K562 (cell line): Measurements from ENCODE around the gene PHLDB3. TPM values are rescaled to one million over a fixed set of nuclear protein-coding genes. Genes with fewer than 3 reads are reported as not detected.

Experiments
- ARID3B ChIP-seq: fragments of 250-450 bp; sonication (Bioruptor Pico); IDR thresholded peaks from 2 replicates; pipeline ENCODE4 v1.4.0; 2020; ENCODE audit warnings: borderline replicate concordance
- CBX8 ChIP-seq: fragments of 200-600 bp; sonication (generic); IDR thresholded peaks from 2 replicates; pipeline ENCODE4 v1.6.1; 2012; ENCODE audit warnings: borderline replicate concordance, mixed run types, low read depth, mild to moderate bottlenecking, moderate library complexity, mixed read lengths, low read length, control low read depth, inconsistent platforms; ENCODE audit not compliant: poor library complexity, severe bottlenecking; ENCODE audit errors: extremely low read depth
- CLOCK ChIP-seq: fragments of 250-450 bp; sonication (Bioruptor Pico); IDR thresholded peaks from 2 replicates; pipeline ENCODE4 v1.4.0; 2020; ENCODE audit warnings: mild to moderate bottlenecking, moderate library complexity, borderline replicate concordance
- HEY1 ChIP-seq: fragments of 250-450 bp; sonication (Bioruptor Pico); IDR thresholded peaks from 2 replicates; pipeline ENCODE4 v1.5.0; 2020; ENCODE audit warnings: mild to moderate bottlenecking, moderate library complexity, borderline replicate concordance
- MYNN ChIP-seq, 2 experiments: sonication (generic); formaldehyde crosslinking in 1 of 2; IDR thresholded peaks; 2 replicates each; pipeline versions ENCODE4 v1.5.0 to v1.6.1; 2016 to 2020; ENCODE audit warnings: antibody characterized with exemption in 1 of 2, missing genetic modification reagents in 1 of 2
- REST ChIP-seq, 2 experiments: fragments of 450-650 bp; formaldehyde crosslinking in 1 of 2; IDR thresholded peaks; 2 replicates each; pipeline versions ENCODE4 v1.4.0 to v1.6.1; 2014 to 2020; ENCODE audit warnings: mild to moderate bottlenecking in 2 of 2, borderline replicate concordance in 1 of 2, low read depth in 1 of 2
- U2AF1 ChIP-seq: fragments of 200-400 bp; formaldehyde crosslinking; optimal IDR thresholded peaks from 2 replicates; pipeline ENCODE3; 2017; ENCODE audit warnings: mild to moderate bottlenecking, low read depth, low read length, moderate library complexity
- ZC3H11A ChIP-seq: IDR thresholded peaks from 2 replicates; pipeline ENCODE4 v1.6.1; 2012; ENCODE audit warnings: low read depth, low read length, improper control_type of control experiment
- ZNF263 ChIP-seq: sonication (generic); formaldehyde crosslinking; IDR thresholded peaks from 2 replicates; pipeline ENCODE4 v1.8.0; 2022; ENCODE audit warnings: mild to moderate bottlenecking, missing genetic modification reagents, borderline replicate concordance
- polyA plus RNA-seq, 8 experiments: library from polyadenylated mRNA; depleted of rRNA in 4 of 8; stranded (reverse) in 5 of 8; unstranded in 3 of 8; fragments of >200 nt; fragmentation: Nextera tagmentation in 2 of 8; fragmentation: Illumina TruSeq in 1 of 8; extraction: Ambion mirVana in 2 of 8; extraction: Trizol in 1 of 8; gene quantifications; 2 replicates each; pipeline versions ENCODE4 v1.2.1 to v1.2.3, GENCODE V29; 2011 to 2014; ENCODE audit warnings: inconsistent platforms in 1 of 8, missing spikeins in 1 of 8
- total RNA-seq, 7 experiments: library from RNA; depleted of rRNA in 6 of 7; stranded (reverse); fragments of >200 nt in 6 of 7; fragmentation: Illumina TruSeq in 2 of 7; extraction: Trizol in 2 of 7; gene quantifications; 2 replicates each; pipeline versions ENCODE4 v1.2.1 to v1.2.3, GENCODE V29; 2011 to 2021; ENCODE audit warnings: low replicate concordance in 1 of 7

Gene PHLDB3
- total and polyA plus RNA-seq, 9 of the 15 experiments (the other 6 are each of a cell fraction or from before 2014, with no cell fraction given) = 0.04 to 23.5 (median 3.9) TPM

GRCh38 chr19:43522929-43523328, 18.4 kb upstream of the PHLDB3 start (continued):
- no peak for TF ChIP-seq CLOCK
- no peak for TF ChIP-seq MYNN (IDR thresholded peaks at IDR 0.05)
- TF ChIP-seq MYNN (CRISPR knock-in tag; IDR thresholded peaks at IDR 0.05) = no peak
- no peak for TF ChIP-seq ZNF263
- TF ChIP-seq CBX8 = no peak
- TF ChIP-seq REST (IDR thresholded peaks at IDR 0.05; ENCODE audit: borderline replicate concordance) = no peak
- TF ChIP-seq REST (CRISPR knock-in tag; IDR thresholded peaks at IDR 0.05; ENCODE audit: low read depth) = no peak
- no peak for TF ChIP-seq ARID3B
- no peak for TF ChIP-seq U2AF1
- no peak for TF ChIP-seq HEY1
- TF ChIP-seq ZC3H11A = no peak
